NCI-H1105 treated with DMSO at 0.1 percent for 48 hours (cell line): ENCODE data around the gene TBC1D1.

Experiments used
- DNase-seq: peaks from one replicate; lab custom pipeline; 2025; lab: John Stamatoyannopoulos, UW

TBC1D1 gene

DNA sequence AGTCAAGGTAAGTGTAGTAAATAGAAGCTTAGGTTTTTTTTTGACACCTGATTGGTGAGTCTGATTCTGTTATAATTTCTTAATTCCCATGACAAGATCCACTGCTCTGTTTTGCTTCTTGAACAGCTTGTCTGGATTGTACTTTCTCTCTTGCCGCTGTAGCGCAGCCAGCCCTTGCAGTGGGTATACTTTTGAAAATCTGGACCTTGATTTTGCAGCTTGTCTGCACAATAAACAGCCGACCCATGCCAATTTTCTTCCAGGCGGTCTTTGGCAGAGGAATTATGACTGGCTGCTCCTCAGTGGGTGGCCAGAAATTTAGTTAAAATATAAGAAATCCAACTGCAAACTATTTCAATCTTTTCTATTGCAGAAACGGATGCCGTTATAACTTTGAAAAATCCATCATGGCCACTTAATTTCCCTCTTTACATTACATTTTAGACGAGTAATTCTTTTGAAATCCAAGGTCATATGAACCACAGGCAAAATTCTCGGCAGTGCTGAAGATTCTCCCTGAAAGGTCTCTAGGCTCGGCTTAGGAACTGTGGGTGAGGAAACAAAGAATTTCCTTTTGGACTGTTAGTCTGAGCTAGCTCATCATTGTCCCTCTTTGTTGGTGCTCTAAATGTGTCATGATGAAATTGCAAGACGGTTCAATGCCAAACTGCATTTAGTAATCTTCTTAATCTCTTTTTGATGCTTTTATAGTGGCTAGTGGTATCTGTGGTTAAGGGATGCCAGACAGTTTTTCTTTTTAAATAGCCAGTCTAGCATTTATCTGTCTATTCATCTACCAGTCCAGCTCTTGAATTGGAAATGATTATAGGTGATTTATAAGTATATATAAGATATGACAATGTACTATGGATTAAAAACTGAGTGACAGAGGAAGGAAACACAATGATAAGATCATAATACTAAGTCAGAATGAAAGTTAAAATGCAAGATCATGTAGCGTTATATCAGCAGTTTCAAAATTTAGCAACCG is 37.8 kb downstream of the TBC1D1 start:
- DNase-seq, result no peak

DNA sequence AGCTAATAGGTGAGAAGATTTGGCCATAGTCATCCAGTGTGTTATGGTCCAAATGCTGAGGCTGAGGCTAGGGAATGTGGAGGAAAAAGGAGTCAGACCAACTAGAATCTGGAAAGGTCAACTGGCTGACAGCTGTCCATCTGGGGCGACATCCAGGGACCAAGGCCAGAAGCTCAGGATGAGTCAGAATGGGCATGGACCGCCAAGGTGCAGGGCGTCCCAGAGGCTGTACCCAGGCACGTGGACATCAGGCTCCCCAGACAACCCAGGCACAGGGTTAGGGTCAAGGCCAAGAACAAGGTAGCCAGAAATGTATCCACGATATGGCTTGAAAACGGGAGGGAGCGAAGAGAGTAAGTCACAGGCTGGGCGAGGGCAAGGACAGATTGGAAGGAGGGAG is 43.2 kb downstream of the TBC1D1 start:
- DNase-seq, result no peak

DNA sequence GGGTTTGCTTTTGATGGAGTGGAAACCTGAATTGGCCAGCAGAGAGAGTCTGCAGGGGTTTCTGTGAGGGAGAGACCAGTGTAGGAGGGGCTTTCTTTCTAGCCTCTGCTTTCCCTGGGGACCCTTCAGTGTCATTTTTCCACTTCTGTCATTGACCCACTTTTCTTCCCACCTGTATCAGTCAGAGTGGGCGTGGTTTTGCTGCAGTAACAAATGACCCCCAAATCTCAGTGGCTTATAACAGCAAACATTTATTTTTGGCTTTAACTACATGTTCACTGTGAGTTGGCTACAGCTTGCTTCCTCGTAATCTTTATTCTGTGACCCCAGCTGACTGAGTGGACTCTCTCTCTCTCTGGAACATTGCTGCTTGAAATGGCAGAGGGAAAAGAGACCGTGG is 43.7 kb downstream of the TBC1D1 start:
- DNase-seq, result no peak

DNA sequence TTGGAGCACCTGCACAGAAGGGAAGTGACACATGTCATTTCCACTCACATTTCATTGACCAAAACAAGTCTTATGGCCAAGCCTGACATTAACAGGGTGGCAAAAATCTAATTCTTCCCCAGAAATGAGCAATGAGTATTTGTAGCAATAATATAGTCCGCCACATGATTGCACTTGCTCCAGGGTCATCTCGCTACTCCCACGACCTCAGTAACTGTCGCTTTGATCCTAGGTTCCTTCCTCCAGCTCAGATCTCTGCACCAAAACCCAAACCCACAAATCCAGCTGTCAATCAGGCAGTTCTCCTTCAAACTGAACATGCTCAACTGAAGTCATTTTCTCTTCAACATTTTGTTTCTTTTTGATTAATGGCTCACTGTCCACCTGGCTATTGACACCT is 44.1 kb downstream of the TBC1D1 start:
- no peak for DNase-seq

DNA sequence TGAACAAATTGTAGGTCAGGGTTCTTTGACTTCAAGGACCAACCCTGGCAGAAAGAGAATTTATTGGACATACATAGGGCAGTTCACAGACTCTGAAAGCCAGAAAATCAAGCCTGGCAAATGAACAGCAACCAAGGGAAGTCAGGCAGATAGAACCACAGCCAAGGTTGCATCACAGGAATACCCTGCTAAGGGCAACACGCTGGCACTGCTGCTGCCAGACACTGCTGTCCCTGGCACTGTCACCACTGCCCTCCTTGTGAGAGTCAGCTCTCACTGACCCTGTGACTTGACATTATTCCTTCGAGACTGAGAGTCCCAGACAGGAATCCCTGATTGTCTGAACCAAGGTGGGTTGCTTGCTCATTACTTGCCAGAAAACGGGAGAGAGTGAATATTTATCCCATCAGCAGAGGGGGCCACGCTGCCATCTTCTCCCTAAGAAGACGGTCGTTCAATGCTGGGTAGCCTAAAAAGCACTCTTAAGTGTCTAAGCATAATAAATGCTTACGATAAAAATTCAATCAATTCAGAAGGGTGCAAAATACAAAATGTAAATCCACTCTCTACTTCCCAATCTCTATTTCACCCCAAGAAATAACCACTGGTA is 46.1 kb downstream of the TBC1D1 start:
- DNase-seq, result no peak

DNA sequence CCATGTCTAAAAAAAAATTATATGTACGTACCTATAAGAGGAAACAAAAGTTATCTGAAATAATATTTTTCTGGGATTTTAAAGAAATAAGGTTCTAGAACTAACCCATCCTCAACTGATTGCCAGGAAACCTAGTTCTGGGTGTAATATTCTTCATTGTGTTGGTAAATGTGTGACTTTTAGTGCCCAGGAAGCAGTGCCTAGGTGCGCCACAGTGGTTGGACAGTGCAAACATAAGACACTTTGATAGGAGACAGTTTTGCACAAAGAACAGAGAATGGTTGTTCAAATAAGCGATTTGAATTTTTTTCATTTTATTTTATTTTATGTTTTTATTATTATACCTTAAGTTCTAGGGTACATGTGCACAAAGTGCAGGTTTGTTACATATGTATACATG is 47.3 kb downstream of the TBC1D1 start:
- DNase-seq, result no peak

DNA sequence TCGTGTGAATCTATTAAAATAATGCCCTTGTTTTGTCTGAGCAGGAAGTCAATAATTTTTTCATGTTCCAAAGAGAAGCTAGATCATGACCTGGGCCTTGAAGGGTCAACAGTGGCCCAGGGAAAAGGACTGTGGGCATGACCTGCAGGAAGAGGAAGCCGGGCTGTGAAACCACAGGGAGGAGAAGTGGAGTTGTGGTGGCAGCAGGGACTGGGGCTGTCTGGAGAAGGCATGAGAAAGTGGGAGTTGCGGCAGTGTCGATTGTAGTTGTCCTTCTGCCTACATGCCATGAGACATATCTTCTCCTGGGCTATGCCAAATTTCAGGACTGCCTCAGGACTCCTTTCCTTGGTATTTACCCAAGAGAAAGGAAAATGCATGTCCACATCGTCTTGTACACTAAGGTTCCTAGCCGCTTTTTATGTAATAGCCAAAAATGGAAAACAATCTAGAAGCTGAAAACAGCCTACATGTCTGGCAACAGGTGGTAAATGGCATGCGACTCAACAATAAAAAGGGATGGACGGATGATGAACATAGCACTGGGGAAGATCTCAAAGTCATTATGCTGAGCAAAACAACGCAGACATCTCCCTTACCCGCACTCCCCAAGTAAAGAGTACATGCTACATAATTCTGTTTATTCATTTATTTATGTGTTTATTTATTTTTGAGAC is 55.8 kb downstream of the TBC1D1 start:
- no peak for DNase-seq

DNA sequence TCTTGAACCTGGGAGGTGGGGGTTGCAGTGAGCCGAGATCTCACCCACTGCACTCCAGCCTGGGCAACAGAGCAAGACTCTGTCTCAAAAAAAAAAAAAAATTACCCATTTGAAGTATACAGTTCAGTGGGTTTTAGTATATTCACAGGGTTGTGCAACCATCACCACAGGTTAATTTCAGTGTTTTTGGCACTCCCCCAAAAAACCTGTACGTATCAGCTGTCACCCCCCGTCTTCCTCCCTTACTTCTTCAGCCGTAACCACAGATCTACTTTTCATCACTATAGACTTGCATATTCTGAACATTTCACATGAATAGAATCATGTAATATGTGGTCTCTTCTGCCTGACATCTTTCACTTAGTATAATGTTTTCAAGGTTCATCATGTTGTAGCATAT is 57.7 kb downstream of the TBC1D1 start:
- no peak for DNase-seq

DNA sequence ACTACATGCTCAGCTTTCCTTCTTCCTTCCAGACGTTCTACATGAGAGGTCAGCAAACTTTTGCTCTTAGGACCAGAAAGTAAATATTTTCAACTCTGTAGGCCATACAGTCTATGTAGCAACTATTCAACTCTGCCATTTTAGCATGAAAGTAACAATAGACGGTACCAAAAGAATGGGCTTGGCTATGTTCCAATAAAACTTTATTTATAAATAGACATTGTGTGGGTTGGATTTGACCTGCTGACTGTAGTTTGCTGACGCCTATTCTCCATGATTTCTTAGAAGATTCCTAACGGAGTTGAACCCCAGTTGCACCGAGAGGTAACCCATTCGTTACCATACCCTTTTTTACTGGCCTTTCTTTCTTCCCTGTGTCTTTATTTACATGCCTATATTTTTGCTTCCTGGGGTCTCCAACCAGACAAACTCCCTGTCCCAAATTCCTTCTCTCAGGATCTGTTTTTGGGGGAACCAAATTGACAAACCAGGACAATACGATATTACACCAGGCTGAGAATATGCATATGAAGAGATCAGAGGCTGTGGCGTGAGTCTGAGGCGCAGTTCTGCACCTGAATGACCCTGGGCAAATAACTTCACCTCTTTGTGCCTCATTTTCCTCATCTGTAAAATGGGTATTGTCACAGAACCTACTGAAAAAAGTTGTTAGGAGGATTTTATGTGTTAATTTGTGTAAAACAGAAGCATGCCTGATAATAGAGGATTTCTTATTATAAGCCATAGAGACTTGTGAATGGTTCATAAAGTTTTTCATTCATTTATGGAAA is 58.9 kb downstream of the TBC1D1 start:
- no peak for DNase-seq

DNA sequence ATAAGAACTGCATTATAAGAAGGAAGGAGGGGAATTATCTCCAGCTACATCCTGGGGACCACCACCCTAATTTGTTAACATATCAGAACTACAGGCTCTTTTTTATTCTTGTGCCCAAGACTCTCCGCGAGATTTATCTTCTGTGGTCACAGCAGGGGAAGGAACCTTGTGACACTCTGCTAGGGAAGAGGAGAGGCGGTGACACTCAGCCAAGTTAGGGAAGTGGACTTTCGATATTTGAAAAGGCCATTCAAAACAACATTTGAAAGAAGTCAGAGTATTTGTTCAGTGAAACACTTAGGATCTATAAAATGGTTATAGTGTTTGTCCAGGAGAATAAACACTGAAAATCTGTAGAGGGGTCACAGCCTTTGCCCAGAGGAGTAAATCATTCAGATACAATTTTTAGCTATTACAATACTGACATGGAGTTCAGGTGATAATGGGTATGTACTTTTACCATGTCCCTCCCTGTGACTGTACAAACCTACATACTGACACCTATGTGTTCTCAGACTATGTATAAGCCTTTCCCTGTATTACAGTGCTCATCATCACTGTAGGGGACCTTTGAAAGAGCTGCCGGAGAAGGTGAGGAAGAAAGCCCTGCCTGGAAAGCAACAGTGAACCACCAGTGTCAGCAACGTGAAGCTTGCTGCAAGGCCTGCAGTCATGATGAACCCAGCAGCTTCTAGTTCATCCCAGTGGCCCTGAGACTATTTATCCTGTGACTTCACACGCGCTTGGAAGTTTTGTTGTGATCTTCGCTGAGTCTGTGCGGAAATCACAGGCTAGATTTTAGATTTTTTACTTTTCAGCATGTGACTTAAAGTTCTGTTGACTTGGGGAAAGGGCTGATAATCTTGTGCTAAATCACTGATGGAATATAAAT is 60.8 kb downstream of the TBC1D1 start:
- no peak for DNase-seq

DNA sequence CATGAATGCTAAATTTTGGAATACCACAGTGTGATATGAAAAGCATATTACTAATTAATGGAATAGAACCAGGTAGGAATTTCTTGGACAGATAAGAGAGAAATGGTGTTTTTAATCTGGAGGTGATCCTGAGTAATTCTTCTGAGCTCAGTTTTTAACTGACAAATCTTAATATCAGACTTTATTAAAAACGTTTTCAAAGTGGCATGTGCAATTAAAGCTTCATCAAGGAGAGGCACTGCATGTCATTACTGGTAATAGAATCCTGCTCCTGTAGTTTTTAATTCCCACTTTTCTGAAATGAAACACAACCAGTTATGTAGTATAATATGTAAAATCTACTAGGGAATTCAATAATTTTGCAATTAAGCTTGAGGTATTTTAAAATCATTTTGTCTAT is 62.3 kb downstream of the TBC1D1 start:
- DNase-seq, result no peak

DNA sequence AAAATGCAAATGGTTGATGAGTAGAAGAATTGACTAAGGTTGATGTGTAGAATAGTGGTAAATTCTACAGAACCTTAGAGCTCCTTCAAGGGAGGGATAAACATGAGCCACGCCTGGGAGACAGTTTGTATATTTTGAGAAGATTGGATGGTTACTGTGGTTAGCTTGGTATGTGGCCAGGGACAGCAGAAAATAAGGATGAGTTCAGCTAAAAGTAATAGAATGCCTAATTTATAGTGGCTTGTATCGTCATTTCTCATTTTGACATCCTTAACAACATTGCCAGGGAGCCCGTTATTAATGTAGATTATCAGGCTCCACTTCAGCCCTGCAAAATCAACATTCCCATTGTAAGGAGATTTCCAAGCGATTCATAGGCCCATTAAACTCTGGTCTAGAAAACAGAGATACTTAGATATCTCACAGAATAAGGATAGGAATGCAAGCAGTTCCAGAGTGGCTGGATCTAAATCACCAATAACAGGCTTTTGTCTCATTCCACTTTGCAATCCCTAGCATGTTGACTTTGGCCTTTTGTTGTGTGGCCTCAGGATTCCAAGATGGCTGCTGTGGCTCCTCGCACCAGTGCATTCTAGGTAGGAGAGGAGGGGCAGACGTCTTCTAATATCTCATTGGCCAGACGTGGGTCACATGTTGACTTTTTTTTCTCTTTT is 62.9 kb downstream of the TBC1D1 start:
- no peak for DNase-seq

DNA sequence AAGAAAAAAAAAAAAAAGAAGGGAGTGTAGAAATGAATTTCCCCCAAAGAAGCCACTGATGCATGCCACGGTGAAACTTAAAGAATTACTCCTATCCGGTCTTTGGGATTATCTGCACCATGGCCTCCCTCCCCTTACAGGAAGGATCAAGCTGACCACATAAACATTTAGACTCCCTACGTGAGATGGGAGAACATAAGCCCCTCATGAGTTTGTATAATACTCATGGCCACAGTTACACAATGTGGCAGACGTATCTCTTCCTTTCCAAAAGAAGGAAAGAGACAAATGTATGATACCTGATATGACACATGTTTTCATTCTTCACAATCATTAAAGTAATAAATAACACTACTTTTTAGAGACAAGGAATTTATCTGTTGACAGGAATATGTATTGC is 66.1 kb downstream of the TBC1D1 start:
- DNase-seq, result no peak

DNA sequence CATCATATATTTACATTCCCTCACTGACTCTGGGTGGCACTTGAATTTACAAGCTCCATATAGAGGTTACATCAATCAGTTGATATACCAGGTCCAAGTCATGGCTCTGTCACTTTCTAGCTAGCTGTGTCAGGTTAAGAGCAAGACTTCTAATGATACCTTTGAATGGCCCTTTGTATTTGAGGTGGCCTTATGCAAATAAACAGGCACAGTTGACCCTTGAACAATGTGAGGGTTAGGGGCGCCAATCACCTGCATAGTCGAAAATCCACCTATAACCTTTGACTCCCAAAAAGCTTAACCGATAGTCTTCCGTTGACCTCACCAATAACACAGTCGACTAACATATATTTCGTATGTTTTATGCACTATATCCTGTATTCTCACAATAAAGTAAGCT is 68.0 kb downstream of the TBC1D1 start:
- DNase-seq, result no peak

DNA sequence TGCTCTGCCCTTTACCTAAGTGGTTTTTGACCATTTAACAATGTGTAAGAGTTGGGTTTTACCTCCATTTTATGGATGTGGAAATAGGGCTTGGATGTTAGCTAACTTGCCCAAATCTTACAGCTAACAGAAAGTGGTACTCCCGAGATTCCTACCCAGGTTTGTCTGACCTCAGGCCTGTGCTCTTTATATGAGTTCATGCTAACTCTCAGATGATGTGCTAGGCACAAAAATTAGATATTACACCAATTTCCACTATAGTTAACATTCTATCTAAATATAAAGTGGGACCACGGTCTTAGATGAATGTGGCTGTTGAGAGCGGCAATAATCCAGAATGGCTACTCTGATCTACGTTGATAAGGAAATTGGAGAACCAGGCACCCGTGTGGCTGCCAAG is 69.2 kb downstream of the TBC1D1 start, which contains the start of gene PTTG2:
Gene PTTG2 (plus strand): TSS at position 301 of the 400 bp plus-strand sequence. CDS start 37 bp downstream, at position 338.
- DNase-seq, result no peak

DNA sequence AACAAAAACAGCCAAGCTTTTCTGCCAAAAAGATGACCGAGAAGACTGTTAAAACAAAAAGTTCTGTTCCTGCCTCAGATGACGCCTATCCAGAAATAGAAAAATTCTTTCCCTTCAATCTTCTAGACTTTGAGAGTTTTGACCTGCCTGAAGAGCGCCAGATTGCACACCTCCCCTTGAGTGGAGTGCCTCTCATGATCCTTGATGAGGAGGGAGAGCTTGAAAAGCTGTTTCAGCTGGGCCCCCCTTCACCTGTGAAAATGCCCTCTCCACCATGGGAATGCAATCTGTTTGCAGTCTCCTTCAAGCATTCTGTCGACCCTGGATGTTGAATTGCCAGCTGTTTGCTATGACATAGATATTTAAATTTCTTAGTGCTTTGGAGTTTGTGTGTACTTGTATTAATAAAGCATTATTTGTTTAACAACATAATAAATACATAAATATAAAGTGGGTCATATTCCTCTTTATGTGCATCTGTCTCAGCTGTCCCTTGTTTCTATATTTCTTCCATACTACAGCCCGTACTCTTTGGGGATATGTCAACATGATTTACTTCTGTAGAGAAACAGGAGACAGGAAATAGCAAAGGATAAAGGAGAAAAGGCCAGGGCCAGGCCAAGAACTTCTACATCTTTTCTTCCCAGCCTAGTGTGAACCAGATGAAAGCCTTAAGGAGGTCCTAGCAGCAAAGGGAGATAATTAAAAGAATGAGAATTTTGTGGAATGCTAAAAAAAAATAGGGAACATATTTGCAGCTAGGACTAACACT is 70.0 kb downstream of the TBC1D1 start:
- DNase-seq, result no peak

DNA sequence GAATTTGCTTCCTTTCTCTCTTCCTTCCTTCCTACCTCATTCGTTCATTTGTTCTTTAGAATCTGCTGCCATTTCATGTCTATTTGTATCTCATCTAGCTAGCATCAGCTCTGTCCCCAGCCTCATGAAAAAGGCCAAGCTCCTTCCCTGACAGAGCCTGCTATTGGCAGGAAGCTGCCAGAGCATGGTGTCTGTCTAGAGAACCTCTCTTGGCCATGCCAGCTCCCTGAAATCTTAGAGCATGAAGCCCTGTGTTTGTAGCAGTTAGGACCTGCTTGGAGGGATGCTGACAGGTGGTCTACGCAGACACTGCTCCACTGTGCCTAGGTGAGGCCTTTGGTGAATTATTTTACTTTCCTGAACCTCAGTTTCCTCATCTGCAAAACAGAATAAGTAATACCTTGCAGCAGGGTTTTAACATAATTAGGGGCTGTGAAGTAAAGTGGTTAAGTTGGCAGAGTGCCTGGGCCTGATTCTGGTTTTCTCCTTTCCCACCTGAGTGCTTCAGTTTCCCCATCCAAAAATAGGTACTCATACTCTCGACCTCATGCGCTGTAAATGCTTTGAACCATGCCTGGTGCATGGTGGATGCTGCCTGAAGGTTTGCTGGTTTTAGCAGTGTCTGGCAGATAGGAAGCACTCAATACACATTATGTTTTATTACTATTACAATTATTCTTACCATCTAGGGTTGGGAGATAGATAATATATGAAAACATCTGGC is 74.0 kb downstream of the TBC1D1 start:
- DNase-seq, result peak; percentile 32

DNA sequence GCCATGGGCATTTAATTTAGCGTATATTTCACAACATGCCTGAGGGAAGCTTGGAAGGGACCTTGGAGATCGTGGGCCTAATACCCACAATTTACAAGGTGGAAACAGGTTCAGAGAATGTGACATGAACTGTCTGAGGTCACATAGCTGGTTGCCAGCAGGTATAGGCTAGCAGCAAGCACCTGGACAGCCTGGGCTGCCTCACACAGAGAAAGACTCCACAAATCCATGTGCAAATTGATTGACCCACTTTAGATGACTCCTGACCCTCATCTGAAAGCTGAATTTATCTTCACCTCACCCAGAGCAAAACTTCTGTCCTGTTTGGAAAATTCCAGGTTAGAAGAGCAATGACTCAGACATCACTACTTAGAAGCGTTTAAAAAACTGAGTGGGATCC is 75.2 kb downstream of the TBC1D1 start:
- no peak for DNase-seq

DNA sequence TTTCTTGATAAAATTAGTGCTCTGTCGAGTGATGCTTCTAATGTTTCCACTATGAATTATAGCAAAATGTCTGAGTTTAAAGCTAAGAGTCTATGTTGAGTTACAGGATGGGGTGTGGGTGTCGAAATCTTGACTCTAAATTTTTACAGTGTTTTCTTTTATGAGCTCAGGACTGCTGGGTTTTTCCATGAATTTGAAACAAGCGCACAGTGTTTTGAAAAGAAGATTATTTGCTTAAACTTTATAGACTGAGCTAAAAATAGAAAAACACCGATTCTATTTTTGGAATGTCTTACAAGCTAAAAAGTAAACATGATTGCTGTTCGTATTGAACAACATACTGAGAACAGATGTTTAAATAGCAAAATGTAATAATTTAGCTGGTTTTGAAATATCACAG is 76.9 kb downstream of the TBC1D1 start:
- DNase-seq, result no peak
